T-helper 17 cell (primary cell): Measurements from ENCODE around the gene EFHB. TPM values are rescaled to one million over a fixed set of nuclear protein-coding genes. Genes with fewer than 3 reads are reported as not detected.
"Not testable (repeated sequence)": the region's sequence is repeated elsewhere in the genome, so short reads cannot be mapped to it uniquely, and the experiment has no call there.

ENCODE experiments used
- ATAC-seq: fragments of 150-1000 bp; cut with Tn5 transposase; 2 replicates; pipeline ENCODE4 v1.10.0; 2021; ENCODE audit warnings: mild to moderate bottlenecking, moderate library complexity
- DNase-seq, 3 donors: peaks; one replicate each; pipeline versions ENCODE4 v3.0.0 to v3.0.0-alpha.2; 2020 to 2021
- H3K9me3 ChIP-seq: one replicate; pipeline ENCODE4 v1.7.0; 2013; ENCODE audit warnings: low read length, mild to moderate bottlenecking; ENCODE audit not compliant: control insufficient read depth, poor library complexity, severe bottlenecking
- H3K27ac Mint-ChIP-seq: one replicate; pipeline ENCODE4 v1.8.0; 2022; ENCODE audit warnings: mild to moderate bottlenecking, moderate library complexity, mixed read lengths
- H3K27me3 Mint-ChIP-seq: one replicate; pipeline ENCODE4 v1.8.0; 2022; ENCODE audit warnings: mixed read lengths
- H3K36me3 Mint-ChIP-seq: one replicate; pipeline ENCODE4 v1.8.0; 2022; ENCODE audit warnings: low read depth, mixed read lengths
- H3K4me1 Mint-ChIP-seq: one replicate; pipeline ENCODE4 v1.8.0; 2022; ENCODE audit warnings: mild to moderate bottlenecking, mixed read lengths
- H3K4me3 Mint-ChIP-seq: one replicate; pipeline ENCODE4 v1.8.0; 2022; ENCODE audit warnings: mild to moderate bottlenecking, moderate library complexity, mixed read lengths
- total RNA-seq, 4 donors: library from RNA in 2 of 4; stranded (reverse) in 2 of 4; gene quantifications; one replicate each; pipeline ENCODE4 v1.2.3 and lab custom pipeline; 2022 to 2026

Gene EFHB
- total RNA-seq, 2 donors from 2014 or later: 0.68 to 1.0 TPM

DNA sequence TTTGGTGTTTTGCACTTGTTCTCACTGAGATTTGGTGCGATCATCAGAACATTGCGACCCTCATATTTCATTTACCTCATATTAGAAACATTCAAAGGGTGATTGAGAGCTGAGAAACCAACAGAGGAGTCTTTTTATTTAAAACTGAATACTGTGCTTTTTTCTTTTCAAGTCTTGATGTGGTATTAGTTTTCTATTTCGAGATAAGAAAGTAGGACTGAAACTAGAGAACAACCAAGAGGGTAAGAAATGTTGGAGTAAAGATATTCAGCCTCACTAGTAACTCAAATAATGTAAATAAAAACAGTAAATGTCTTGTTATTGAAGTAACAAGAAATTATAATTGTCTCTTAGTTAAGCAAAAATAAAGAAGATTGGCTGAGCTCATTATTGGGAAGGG, 26.5 kb downstream of the EFHB start:
- H3K27me3 Mint-ChIP-seq: no peaks in the 10 kb centered on the region
- no peaks in the 10 kb centered on the region for H3K36me3 Mint-ChIP-seq
- no peaks in the 10 kb centered on the region for H3K9me3 ChIP-seq
- DNase-seq: no peak
- no peaks in the 10 kb centered on the region for H3K4me1 Mint-ChIP-seq
- H3K4me3 Mint-ChIP-seq: no peak overlapping the region
- no peak for ATAC-seq
- H3K27ac Mint-ChIP-seq: no peak overlapping the region

DNA sequence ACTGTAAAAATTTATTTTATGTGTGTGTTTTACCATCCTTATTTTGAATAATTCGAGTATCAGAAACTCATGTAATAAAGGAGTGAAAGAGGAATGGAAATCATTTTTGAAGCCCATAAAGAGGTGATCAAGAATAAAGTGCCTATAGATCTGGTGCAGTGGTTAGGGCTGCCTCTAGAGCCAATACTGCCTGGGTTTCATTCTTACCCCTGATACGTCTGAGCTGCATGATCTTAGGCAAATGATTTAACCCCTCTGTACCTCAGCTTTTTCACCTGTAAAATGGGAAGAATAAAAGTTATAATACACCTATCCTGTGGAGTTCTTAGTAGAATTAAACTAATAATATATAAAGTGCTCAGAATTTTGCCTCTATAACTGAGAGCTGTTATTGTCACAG, 30.4 kb downstream of the EFHB start:
- ATAC-seq (no peak), DNase-seq (no peak)
- H3K27ac Mint-ChIP-seq: no peak overlapping the region
- H3K4me1 Mint-ChIP-seq: peaks cover 2% of the 10 kb centered on the region
- H3K4me3 Mint-ChIP-seq: no peak overlapping the region
- H3K36me3 Mint-ChIP-seq: peaks cover 2% of the 10 kb centered on the region
- H3K27me3 Mint-ChIP-seq: peaks cover 4% of the 10 kb centered on the region
- no peaks in the 10 kb centered on the region for H3K9me3 ChIP-seq

DNA sequence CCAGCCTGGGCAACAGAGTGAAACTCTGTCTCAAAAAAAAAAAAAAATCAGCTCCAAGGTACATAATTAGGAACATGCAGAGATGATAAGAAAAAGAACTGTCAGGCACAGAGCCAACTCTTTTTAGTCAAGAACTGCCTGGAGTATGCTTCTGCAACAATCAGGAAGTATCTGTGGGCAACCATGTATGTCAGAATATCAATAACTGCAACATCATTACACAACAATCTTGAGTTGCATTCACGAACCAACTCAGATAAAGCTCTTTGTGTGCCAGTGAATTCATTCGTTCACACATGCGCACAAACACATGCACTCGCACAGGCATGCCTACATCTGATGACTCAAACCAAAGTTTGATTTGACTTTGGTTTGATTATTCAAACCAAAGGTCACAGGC, 32.1 kb downstream of the EFHB start:
- Mint-ChIP-seq H3K4me3 (no peak overlapping the region), H3K36me3 (peaks cover 2% of the 10 kb centered on the region), H3K4me1 (peaks cover 2% of the 10 kb centered on the region), H3K27ac (no peak overlapping the region), H3K27me3 (peaks cover 6% of the 10 kb centered on the region)
- ATAC-seq: no peak
- DNase-seq: no peak
- H3K9me3 ChIP-seq: no peaks in the 10 kb centered on the region

DNA sequence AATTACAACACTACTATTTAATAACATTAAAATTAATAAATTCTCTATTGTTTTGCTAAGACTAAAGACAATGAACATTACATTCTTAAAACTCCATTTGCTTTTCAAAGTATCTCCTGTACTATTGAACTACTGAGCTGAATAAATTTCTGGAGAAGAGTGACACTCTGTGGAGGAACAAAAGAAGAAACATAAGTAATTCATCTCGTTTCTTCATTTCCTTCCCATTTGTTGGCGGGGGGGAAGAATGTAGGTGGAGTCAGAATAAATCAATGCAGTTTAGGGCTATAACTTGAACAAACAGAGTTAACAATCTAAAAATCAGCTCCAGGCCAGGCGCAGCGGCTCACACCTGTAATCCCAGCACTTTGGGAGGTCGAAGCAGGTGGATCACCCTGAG, 32.7 kb downstream of the EFHB start:
- no peak overlapping the region for H3K27ac Mint-ChIP-seq
- peaks cover 2% of the 10 kb centered on the region for H3K36me3 Mint-ChIP-seq
- DNase-seq (no peak), ATAC-seq (no peak)
- H3K27me3 Mint-ChIP-seq: peaks cover 6% of the 10 kb centered on the region
- H3K4me1 Mint-ChIP-seq: peaks cover 2% of the 10 kb centered on the region
- H3K4me3 Mint-ChIP-seq: no peak overlapping the region
- no peaks in the 10 kb centered on the region for H3K9me3 ChIP-seq

DNA sequence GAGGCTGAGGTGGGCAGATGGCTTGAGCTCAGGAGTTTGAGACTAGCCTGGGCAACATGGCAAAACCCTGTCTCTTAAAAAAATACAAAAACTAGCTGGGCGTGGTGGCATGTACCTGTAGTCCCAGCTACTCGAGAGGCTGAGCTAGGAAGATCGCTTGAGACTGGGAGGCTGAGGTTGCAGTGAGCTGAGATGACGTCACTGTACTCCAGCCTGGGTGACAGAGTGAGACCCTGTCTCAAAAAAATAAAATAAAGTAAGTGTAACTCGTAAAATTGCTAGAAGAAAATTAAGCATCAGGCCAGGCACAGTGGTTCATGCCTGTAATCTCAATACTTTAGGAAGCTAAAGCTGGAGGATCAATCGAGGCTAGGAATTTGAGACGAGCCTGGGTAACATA, 34.2 kb downstream of the EFHB start:
- not testable (repeated sequence) for DNase-seq, ATAC-seq, H3K4me1 Mint-ChIP-seq, H3K9me3 ChIP-seq, H3K27ac Mint-ChIP-seq, H3K4me3 Mint-ChIP-seq, H3K27me3 Mint-ChIP-seq, H3K36me3 Mint-ChIP-seq

DNA sequence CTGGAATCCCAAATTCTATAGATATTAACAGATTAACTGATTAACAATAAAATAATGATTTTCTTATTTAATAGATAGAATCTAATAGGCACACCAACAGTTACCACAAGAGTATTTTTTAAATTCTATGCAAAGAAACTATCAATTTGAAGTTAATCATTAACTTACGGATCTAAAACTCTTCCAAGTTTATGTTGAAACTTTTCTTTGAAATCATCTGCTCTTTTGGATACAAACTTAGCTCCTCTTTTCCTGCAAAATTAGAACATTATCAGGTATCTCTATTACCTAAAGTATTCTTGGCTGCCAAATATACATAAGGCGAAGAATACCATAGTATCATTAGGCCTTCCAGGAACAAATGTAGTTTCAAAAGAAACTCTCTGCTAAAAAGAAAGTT, 34.8 kb downstream of the EFHB start:
- no peak for ATAC-seq
- no peak for DNase-seq
- H3K36me3 Mint-ChIP-seq: peaks cover 2% of the 10 kb centered on the region
- H3K9me3 ChIP-seq: no peaks in the 10 kb centered on the region
- H3K4me3 Mint-ChIP-seq: no peak overlapping the region
- peaks cover 6% of the 10 kb centered on the region for H3K27me3 Mint-ChIP-seq
- no peak overlapping the region for H3K27ac Mint-ChIP-seq
- H3K4me1 Mint-ChIP-seq: peaks cover 2% of the 10 kb centered on the region

DNA sequence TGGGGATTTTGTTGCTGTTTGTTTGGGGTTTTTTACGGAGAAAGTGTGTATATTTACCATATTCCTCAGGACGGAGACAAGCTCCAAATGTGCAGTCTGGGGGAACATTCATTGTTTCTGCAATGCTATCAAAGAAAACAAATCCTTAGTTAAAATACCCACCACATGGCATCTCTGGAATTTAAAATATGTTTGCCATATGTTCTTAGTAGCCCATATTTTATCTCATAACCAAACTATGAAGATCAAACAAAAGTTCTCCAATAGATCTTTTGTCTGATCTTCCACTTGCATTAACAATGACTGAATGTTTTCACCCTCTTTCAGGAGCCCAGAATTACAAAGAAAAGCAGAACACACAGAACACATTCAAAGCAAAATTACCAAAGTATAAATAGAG, 35.3 kb downstream of the EFHB start:
- H3K9me3 ChIP-seq: no peaks in the 10 kb centered on the region
- no peak overlapping the region for H3K4me3 Mint-ChIP-seq

DNA sequence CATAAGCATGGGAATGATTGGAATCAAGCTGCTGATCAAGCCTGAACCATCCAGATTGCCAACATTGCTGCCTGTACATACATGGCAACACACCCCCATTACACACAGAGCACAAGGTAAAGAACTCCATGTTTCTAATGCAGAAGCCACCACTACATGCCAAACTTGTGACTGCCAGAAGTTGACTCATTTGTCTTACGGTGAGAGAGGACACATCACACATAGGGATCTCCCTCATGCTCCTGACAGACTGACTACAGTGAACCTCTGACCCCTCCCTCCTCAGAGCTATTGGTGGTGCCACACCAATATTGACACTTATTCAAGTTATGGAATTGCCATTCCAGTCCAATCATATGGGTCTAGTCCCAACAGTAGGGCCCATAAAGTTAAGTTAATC, 42.3 kb downstream of the EFHB start:
- Mint-ChIP-seq H3K36me3 (no peaks in the 10 kb centered on the region), H3K4me1 (no peaks in the 10 kb centered on the region), H3K27me3 (no peaks in the 10 kb centered on the region), H3K27ac (no peak overlapping the region), H3K4me3 (no peak overlapping the region)
- no peak for DNase-seq
- H3K9me3 ChIP-seq: no peaks in the 10 kb centered on the region
- ATAC-seq: no peak

More for the DNA sequence above, 35.3 kb downstream of the EFHB start:
- Mint-ChIP-seq H3K27me3 (peaks cover 6% of the 10 kb centered on the region), H3K36me3 (peaks cover 2% of the 10 kb centered on the region), H3K27ac (no peak overlapping the region), H3K4me1 (peaks cover 2% of the 10 kb centered on the region)
- ATAC-seq (no peak), DNase-seq (no peak)

DNA sequence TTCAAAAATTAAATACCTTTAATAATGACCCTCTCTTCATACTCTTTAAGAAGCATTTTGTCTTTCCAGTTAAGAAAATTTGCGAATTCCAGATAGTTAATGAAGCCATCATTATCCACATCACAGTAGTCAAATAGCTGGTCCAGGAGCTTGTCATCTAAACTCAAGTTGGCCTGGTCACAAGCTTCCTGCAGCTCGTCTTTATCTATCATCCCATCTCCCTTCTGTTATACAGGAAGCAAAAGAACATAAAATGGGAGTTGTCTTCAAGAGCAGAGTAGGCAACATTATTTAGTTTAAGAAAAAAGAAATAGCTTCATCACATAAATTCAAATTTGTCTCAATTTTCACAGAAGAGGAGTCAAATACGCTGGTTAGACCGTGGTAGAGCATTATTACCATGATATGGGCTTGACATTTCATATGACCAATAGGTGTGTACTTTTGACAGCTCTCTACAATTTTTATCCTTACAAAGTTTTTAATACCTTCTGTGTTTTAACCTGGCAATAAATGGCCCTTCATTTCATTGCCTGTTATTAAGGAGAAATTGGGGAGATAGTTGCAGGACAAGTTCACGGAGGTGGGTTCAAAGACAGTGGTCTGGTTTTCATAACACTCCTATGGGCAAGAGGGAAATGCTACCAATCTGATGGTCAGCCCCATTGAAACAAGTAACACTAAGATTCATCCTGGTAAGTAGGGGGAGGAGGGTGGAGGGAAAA, 45.4 kb downstream of the EFHB start:
- no peaks in the 10 kb centered on the region for H3K9me3 ChIP-seq
- DNase-seq (no peak), ATAC-seq (no peak)
- H3K4me3 Mint-ChIP-seq: no peak overlapping the region
- peaks cover 2% of the 10 kb centered on the region for H3K4me1 Mint-ChIP-seq
- no peak overlapping the region for H3K27ac Mint-ChIP-seq
- H3K27me3 Mint-ChIP-seq: no peaks in the 10 kb centered on the region
- no peaks in the 10 kb centered on the region for H3K36me3 Mint-ChIP-seq

DNA sequence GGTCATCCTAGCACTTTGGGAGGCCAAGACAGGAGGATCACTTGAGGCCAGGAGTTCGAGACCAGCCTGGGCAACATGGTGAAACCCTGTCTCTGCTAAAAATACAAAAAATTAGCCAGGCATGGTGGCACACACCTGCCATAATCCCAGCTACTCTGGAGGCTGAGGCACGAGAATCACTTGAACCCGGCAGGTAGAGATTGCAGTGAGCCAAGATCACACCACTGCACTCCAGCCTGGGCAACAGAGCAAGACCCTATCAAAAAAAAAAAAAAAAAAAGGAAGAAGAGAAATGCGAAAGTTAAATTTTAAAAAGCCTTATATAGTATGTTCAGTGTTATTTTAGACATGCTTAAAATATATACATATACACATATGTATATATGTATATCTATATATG, 46.9 kb downstream of the EFHB start:
- H3K4me3 Mint-ChIP-seq: not testable (repeated sequence)

DNA sequence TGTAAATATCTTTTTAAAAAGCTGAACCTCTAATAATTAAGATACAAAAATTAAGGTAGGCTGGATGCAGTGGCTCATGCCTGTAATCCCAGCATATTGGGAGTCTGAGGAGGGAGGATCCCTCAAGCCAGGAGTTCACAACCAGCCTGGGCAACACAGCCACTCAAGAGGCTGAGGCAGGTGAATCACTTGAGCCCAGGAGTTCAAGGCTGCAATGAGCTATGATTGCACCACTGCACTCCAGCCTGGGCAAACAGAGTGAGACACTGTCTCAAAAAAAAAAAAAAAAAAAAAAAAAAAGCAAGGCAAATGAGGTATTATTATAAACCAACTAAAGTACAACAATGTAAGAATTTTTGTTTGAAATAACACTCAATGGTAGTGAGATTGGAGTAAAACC, 47.6 kb downstream of the EFHB start:
- ATAC-seq: no peak
- H3K27ac Mint-ChIP-seq: peak overlapping the region; percentile 65

More for the DNA sequence above, 46.9 kb downstream of the EFHB start:
- DNase-seq, H3K27me3 Mint-ChIP-seq, ATAC-seq, H3K36me3 Mint-ChIP-seq, H3K4me1 Mint-ChIP-seq, H3K9me3 ChIP-seq, H3K27ac Mint-ChIP-seq: not testable (repeated sequence)

DNA sequence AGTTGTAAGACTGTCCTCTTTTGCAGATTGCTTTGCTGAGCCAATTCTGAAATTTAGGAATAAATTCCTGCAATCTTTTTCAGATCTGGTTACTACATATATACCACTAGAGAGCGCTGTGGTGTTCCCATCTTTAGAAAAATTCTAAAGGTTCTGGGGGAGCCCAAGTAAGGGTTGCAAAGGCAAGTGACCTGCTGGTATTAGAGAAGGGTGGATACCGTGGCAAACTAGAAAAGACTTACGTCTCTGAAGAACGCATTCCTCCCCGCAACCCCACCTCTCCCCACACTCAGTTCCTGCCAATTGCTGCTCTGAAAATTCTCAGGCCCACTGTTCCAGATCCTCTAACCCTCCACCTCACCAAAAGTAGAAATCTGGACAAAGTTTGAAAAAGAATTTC, 48.5 kb downstream of the EFHB start:
- H3K4me1 Mint-ChIP-seq: peaks cover 4% of the 10 kb centered on the region
- no peak for DNase-seq
- H3K9me3 ChIP-seq: no peaks in the 10 kb centered on the region
- H3K36me3 Mint-ChIP-seq: no peaks in the 10 kb centered on the region
- no peaks in the 10 kb centered on the region for H3K27me3 Mint-ChIP-seq
- H3K27ac Mint-ChIP-seq: peak overlapping the region; percentile 65
- no peak for ATAC-seq
- H3K4me3 Mint-ChIP-seq: no peak overlapping the region

More for the DNA sequence above, 47.6 kb downstream of the EFHB start:
- Mint-ChIP-seq H3K4me1 (peaks cover 2% of the 10 kb centered on the region), H3K27me3 (no peaks in the 10 kb centered on the region), H3K36me3 (no peaks in the 10 kb centered on the region), H3K4me3 (no peak overlapping the region)
- no peak for DNase-seq
- H3K9me3 ChIP-seq: no peaks in the 10 kb centered on the region

DNA sequence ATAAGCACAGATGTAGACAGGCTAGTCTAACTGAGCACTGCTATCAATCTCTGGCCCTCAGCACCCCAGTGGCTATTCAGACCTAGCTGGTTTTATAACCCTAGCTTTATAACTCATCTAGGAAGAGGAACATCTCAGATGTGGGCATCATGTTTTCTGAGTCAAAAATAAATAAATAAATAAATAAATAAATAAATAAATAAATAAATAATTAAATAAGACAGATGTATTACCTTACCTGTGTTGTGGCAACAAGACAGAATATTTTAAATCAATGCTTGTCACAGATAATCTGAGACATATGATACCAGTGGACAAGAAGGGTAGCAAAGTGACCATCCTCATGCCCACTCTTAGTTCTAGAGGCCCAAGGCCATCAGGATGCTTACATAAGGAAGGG, 52.2 kb downstream of the EFHB start:
- Mint-ChIP-seq H3K27me3 (peaks cover 5% of the 10 kb centered on the region), H3K4me1 (peaks cover 5% of the 10 kb centered on the region), H3K27ac (no peak overlapping the region), H3K4me3 (no peak overlapping the region), H3K36me3 (no peaks in the 10 kb centered on the region)
- DNase-seq: no peak
- no peaks in the 10 kb centered on the region for H3K9me3 ChIP-seq
- no peak for ATAC-seq

DNA sequence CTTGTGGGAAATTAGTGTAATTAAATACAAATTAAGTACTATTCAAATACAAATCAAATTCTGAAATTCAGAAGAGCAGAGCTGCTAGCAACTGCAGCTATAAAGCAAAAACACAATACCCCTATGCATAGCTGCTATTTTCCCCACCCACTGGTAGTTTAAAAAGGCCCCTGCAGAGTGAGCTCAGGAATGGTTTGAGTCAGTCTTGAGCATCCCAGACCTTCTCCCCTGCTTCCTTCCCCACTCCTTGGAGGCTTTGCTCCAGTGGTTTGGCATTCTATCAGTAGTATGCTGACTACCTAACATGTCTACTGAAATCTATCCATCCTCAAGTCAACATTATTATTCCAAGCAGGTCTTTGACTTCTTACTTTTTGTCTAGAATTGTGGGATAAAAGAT, 53.0 kb downstream of the EFHB start:
- peaks cover 5% of the 10 kb centered on the region for H3K4me1 Mint-ChIP-seq
- no peak overlapping the region for H3K27ac Mint-ChIP-seq
- ATAC-seq (no peak), DNase-seq (no peak)
- no peaks in the 10 kb centered on the region for H3K36me3 Mint-ChIP-seq
- peaks cover 12% of the 10 kb centered on the region for H3K27me3 Mint-ChIP-seq
- H3K9me3 ChIP-seq: no peaks in the 10 kb centered on the region
- H3K4me3 Mint-ChIP-seq: no peak overlapping the region
